ENCODE measurements around the gene MT3.

DNA sequence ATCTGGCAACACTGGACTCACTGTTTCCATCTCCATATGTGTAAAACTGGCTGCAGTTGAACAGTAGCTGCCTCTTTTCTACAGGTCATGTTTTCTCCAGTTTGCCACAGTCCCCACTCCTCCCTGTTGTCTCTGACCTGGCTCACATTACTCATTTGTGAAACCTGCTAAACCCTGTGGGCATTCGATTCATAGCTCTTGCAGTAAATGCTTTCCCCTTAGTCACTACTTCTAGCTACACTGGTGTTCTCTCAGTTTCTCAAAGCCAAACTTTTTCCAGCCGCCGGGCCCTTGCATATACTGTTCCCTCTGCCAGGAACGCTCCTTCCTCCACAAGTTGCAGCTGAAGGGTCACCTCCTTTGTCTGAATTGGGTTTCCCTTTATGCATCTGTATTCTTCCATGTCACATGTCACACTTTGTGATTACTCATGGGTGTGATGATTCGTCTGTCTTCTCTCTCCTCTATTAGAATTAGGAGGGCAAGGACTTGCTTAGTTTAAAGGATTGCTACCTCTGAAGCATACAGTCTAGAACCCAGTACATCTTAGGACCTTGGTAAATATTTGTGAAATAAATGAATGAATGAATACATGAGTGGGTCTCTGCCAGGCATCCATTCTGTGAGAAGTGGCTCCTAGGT lies 39.5 kb upstream of the MT3 start:
- TF ChIP-seq, protein P1, sequence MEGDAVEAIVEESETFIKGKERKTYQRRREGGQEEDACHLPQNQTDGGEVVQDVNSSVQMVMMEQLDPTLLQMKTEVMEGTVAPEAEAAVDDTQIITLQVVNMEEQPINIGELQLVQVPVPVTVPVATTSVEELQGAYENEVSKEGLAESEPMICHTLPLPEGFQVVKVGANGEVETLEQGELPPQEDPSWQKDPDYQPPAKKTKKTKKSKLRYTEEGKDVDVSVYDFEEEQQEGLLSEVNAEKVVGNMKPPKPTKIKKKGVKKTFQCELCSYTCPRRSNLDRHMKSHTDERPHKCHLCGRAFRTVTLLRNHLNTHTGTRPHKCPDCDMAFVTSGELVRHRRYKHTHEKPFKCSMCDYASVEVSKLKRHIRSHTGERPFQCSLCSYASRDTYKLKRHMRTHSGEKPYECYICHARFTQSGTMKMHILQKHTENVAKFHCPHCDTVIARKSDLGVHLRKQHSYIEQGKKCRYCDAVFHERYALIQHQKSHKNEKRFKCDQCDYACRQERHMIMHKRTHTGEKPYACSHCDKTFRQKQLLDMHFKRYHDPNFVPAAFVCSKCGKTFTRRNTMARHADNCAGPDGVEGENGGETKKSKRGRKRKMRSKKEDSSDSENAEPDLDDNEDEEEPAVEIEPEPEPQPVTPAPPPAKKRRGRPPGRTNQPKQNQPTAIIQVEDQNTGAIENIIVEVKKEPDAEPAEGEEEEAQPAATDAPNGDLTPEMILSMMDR (conservative IDR thresholded peaks at IDR 0.05) = no peak
- TF ChIP-seq EZH2 (IDR thresholded peaks at IDR 0.05; ENCODE audit: low read depth) = no peak

Measured in PC-9 (cell line).